ENCODE measurements around the gene NUDT7. TPM values are rescaled to one million over a fixed set of nuclear protein-coding genes. Genes with fewer than 3 reads are reported as not detected.

The NUDT7 gene
- total RNA-seq, 4 donors from 2014 or later, result 5.8 to 14.4 (median 9.1) TPM

GRCh38 chr16:77767211-77767610 lies 44.9 kb downstream of the NUDT7 start:
- Histone ChIP-seq H3K4me3 (no peak overlapping the region), H3K36me3 (no peaks in the 10 kb centered on the region), H3K27me3 (no peaks in the 10 kb centered on the region), H3K4me1 (no peaks in the 10 kb centered on the region), H3K27ac (no peak overlapping the region), H3K9me3 (no peaks in the 10 kb centered on the region)
- TF ChIP-seq POLR2A (IDR thresholded peaks at IDR 0.05) (no peak), CTCF (IDR thresholded peaks at IDR 0.05) (no peak)
- no peak for DNase-seq

- Histone ChIP-seq H3K9me3 (no peaks in the 10 kb centered on the region), H3K4me3 (no peak overlapping the region), H3K27ac (no peak overlapping the region), H3K4me1 (no peaks in the 10 kb centered on the region), H3K27me3 (no peaks in the 10 kb centered on the region), H3K36me3 (no peaks in the 10 kb centered on the region)
- TF ChIP-seq POLR2A (IDR thresholded peaks at IDR 0.05) (no peak), CTCF (IDR thresholded peaks at IDR 0.05) (no peak)
- DNase-seq, result no peak
Observed at GRCh38 chr16:77767826-77768225, 45.5 kb downstream of the NUDT7 start.

GRCh38 chr16:77775911-77776909 lies 53.9 kb downstream of the NUDT7 start:
- no peaks in the 10 kb centered on the region for H3K4me1 ChIP-seq
- no peak for TF ChIP-seq CTCF (IDR thresholded peaks at IDR 0.05)
- TF ChIP-seq POLR2A (IDR thresholded peaks at IDR 0.05), result no peak
- no peaks in the 10 kb centered on the region for H3K36me3 ChIP-seq
- no peak for DNase-seq
- H3K27me3 ChIP-seq, result no peaks in the 10 kb centered on the region
- no peak overlapping the region for H3K27ac ChIP-seq
- H3K4me3 ChIP-seq, result no peak overlapping the region
- H3K9me3 ChIP-seq, result no peaks in the 10 kb centered on the region

GRCh38 chr16:77777745-77778144 lies 55.4 kb downstream of the NUDT7 start:
- no peaks in the 10 kb centered on the region for H3K4me1 ChIP-seq
- H3K27ac ChIP-seq, result no peak overlapping the region
- no peaks in the 10 kb centered on the region for H3K9me3 ChIP-seq
- no peaks in the 10 kb centered on the region for H3K36me3 ChIP-seq
- TF ChIP-seq CTCF (IDR thresholded peaks at IDR 0.05) (no peak), POLR2A (IDR thresholded peaks at IDR 0.05) (no peak)
- no peak for DNase-seq
- no peak overlapping the region for H3K4me3 ChIP-seq
- H3K27me3 ChIP-seq, result no peaks in the 10 kb centered on the region

GRCh38 chr16:77780378-77780837 lies 58.1 kb downstream of the NUDT7 start:
- TF ChIP-seq POLR2A (IDR thresholded peaks at IDR 0.05) (no peak), CTCF (IDR thresholded peaks at IDR 0.05) (no peak)
- DNase-seq, result no peak
- H3K9me3 ChIP-seq, result no peaks in the 10 kb centered on the region
- H3K27me3 ChIP-seq, result no peaks in the 10 kb centered on the region
- H3K4me3 ChIP-seq, result no peak overlapping the region
- no peaks in the 10 kb centered on the region for H3K36me3 ChIP-seq
- H3K4me1 ChIP-seq, result no peaks in the 10 kb centered on the region
- no peak overlapping the region for H3K27ac ChIP-seq

All from Peyer's patch (tissue), 4 donors.